SKM-1 (cell line): ENCODE results near the gene ACTR1B.
"Not testable (repeated sequence)": the region's sequence is repeated elsewhere in the genome, so short reads cannot be mapped to it uniquely, and the experiment has no call there.

Source experiments
- DNase-seq: peaks from one replicate; lab custom pipeline; 2025; ENCODE audit not compliant: unreplicated experiment; lab: John Stamatoyannopoulos, UW

The ACTR1B gene

GRCh38 chr2:97691166-97691565 lies 27.3 kb upstream of the ACTR1B start:
- DNase-seq, result no peak

DNA sequence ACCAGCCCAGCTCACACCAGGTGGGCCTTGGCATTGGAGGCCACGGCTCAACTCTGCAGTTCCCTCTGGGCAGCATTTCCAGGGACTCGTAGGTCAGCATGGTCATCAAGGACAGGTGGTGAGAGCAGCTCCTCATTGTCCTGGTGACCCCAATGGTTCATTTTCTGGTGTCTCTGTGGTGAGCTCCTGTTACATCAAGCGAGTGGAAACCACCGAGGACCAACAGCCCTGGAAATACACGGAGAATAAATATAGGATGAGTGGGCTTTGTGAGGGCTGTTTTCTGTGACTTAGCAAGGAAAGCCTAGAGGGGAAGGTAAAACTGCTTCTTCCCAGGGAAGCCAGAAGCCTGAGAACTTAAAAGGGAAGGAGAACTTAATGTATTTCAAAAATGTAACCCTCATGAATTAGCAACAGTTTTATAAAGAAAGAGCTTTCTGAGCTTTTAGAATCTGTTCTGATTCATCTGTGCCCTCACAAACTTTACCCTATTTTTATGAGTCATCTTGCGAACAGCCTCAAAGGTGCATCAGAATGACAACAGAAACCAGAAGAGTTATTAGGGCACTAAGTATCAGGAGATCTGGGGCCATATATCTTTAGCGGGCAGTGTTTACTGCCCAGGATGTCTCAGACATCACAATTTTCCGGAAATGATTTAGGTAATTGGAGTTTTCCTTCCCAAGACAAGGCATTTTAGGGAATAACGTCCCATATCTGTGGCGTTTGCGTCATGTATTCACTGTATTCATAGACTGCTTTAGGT lies 24.4 kb upstream of the ACTR1B start:
- DNase-seq, result no peak

DNA sequence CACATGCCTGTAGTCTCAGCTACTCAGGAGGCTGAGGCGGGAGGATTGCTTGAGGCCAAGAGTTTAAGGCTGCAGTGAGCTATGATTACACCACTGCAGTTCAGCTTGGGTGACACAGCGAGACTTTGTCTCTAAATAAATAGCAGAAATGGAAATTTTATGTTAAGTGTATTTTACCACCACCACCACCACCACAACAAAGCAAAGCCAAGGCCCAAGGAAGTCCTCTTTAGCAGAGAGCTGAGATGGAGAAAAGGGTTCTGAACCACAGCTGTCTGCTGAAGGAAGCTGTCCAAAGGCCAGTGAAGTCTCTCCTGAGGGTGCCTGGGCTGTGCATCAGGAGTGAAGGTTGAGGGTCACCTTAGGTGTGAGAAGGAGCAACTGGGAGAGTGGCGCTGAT lies 23.4 kb upstream of the ACTR1B start:
- DNase-seq, result not testable (repeated sequence)

- DNase-seq, result no peak
Observed at GRCh38 chr2:97678298-97678697, 14.5 kb upstream of the ACTR1B start.

GRCh38 chr2:97677480-97677879 lies 13.6 kb upstream of the ACTR1B start:
- no peak for DNase-seq

DNA sequence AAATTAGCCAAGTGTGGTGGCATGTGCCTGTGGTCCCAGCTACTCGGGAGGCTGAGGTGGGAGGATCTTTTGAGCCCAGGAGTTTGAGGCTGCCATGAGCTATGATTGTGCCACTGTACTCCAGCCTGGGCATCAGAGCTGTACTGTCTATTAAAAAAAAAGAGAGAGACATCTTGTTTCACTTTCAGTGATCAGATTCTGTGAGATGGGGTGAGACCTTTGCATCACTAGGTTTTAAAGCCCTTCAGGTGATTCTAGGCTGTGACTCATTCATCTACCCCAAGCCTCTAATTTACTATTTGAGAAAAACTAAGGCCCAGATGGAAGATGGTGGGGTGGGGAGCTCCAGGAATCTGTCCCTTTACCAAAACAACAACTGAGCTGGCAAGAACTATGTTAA lies 12.8 kb upstream of the ACTR1B start:
- DNase-seq, result no peak

DNA sequence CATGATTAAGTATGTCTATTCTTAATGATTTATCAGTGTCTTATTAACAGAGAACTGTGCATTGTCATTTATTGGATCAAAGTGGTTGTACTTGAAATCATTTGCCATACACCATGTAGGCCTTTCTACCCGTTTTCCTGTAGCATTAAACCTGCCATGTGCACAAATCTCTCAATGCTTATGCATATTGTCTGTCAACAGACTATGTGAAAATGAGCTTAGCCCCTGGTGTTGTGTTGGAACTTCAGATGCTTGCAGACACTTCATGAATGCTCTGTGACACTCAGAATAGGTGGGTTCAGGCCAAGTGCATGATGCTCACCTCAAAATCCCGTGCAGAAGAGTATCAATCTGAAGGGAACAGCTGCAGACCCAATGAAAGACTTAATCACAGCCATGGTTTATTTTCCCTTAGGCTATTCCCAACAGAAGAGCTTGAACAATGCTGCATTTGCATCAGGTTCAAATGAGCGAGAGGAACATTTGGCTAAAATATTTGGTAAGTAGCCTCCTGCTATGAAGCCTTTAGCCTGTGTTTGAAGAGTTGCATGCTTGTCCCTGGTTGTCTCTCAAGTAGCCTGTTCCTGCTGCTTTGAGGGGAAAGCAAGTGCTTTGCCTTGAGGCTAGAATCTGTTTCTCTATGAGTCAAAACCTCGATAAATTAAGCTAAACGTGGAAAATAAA lies 11.7 kb upstream of the ACTR1B start:
- no peak for DNase-seq

DNA sequence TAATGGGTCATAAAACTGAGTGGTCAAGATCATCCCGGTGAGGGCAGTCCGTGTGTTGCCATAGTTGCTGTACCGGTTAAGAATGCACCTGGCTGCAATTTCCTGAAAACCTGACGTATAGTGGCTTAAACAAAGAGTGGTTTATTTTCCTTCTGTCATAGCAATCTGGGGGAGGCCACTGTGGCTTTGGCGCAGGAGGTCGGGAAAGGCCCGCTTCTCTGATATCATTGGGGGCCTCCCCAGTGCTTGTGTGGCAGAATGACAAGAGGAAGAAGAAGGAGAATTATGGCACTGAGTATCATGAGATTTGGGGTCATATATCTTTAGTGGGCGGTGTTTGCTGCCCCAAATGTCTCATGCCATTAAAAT lies 10.1 kb upstream of the ACTR1B start:
- no peak for DNase-seq

DNA sequence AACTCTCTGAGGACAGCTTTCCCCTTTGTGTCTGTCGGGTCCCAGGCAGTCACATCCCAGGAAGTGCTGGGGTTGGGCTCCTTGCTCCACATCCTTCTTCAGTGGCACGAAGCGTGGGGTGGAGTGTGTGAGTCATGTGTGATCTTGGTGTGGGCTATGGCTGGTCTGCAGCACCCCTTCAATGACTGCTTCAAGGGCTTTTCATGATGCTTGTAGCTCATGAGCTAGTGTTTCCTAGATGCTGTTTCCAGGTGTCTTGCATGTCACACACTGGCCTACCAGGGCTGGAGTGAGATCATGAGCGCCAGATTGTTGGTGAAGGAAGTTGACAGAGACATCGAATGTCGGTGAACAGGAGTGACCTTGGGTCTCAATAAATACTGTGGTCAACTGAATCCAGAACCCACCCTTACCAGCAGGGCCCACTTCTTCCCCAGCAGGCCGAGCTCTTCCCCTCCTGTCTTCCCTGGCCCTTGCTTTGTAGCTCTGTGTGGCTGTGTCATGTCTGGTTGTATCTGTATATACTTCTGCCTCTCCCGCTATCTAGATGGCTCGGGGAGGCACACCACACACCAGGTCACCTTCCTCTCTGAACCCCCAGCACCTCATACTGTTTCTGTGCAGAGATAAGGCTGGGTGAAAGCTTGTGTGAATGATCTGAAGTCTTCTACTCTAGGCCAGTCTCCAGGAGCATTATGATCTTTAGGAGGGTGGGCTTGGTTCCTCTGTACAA lies 9.5 kb upstream of the ACTR1B start:
- DNase-seq, result no peak

- not testable (repeated sequence) for DNase-seq
Observed at GRCh38 chr2:97672606-97673140, 8.8 kb upstream of the ACTR1B start.

- DNase-seq, result no peak
Observed at GRCh38 chr2:97671526-97671925, 7.7 kb upstream of the ACTR1B start.

DNA sequence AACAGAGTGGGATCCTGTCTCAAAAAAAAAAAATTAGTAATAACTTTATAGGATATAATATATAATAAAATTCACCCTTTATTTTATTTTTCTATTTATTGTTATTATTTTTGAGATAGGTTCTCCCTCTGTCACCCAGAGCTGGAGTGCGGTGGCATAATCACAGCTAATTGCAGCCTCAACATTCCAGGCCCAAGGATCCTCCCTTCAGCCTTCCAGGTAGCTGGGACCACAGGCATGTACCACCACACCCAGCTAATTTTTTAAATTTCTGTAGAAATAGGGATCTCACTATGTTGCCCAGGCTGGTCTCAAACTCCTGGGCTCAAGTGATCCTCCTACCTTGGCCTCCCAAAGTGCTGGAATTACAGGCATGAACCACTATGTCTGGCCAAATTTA lies 6.6 kb upstream of the ACTR1B start:
- no peak for DNase-seq

GRCh38 chr2:97669448-97669847 lies 5.6 kb upstream of the ACTR1B start, which contains the start of gene C2orf92:
TSS of gene C2orf92 (plus strand) at chr2:97669713. CDS start at chr2:97669789, 76 bp downstream.
- no peak for DNase-seq

DNA sequence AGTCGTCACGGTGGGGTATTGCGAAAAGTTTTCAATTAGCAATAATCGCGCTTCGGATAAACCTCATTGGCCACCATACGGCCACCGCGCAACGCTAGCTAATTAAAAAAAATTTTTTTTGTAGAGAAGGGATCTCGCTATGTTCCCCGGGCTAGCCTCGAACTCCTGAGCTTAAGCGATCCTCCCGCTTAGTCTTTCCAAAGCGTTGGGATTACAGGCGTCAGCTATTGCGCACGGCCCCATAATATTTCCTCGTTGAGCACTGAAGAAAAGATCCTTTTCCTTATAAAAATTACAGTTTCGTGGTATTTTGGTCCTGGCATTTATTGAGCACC lies 759 bp upstream of the ACTR1B start:
- DNase-seq, result no peak

DNA sequence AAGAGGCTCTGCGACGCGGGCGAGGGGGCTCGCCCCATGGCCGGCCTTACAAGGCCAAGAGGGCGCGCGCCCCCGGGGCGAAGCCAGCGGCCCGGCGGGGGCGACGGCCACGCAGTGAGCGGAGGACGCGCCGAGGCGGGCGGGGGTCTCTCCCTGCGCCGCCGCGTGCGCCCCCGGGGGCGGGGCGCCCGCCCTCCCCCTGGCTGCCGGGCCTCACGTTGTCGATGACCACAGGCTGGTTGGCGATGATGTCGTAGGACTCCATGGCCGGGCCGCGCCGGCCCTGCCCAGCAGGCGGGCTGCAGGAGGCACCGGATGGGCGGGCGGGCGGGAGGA lies 250 bp downstream of the ACTR1B start:
- no peak for DNase-seq

DNA sequence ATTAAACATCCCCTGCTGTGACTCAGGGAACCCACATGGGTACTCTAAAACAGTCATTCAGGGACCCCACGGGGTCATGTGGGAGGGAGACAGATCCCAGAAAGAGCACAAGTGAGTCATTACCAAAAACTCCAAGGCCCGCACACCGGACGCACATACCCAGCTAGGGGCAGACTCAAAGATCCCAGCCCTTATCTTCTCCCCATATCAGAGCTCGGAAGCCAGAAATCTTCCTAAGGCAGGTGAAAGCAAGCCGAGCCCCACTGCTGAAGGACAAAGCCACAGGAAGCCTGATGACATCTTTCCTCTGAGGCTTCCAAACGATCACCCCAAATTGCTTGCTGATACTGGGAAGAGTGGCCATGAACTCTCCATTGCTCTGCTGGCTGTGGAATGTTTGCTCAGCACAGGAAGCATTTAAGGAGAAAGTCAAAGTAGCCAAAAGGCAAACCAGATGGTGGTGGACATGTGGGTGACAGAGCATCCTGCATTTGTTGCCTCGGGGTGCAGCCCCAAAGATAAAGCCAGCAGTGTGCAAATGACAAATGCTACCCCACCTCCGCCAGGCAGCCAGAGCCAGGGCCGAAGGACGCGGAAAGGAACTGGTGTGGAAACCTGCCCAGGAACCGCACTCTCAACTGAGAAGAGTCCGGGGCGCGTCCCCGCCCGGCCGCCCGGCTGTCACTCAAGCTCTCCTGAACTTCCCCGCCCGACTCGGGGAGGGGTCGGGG lies 784 bp downstream of the ACTR1B start:
- DNase-seq, result peak; percentile 45

DNA sequence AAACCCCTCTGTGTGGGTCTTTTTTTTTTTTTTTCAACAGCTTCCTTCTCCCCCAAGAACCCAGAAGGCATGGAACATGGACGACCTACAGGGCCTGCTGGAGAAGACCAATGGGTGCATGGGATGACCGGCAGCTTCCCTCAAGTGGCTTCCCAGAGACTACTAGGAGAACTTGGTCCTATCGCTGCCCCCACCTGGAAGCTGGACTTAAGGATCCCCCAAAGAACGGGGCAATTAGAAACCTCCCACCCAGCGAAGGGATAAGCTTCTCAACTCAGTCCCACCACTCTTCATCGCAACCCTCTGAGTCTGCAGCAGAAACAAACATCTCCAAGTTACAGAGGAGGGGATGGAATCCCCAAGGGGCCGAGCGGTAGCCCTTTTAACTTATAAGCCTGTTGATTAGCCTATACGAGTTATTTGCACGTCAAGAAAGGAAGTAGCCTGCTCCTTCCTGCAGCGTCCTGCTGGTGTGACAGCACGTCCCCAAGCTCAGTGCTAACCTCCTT lies 1.4 kb downstream of the ACTR1B start:
- no peak for DNase-seq

DNA sequence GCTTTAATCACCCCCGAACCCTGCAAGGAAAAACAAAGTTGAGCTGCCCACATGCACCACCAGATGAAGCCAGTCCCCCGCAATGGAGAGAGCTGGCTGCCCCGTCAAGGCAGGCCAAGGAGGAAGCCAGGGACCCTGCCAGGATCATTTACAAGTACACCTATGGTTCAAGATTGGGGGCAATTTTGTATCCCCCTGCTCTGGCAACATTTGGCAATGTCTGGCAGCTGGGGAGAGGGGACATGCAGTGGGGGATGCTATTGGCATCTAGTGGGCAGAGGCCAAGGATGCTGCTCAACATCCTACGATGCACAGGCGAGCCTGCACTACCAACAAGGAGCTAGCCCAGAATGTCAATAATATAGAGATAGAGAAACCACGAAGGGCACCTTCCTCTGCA lies 1.9 kb downstream of the ACTR1B start:
- DNase-seq, result no peak

GRCh38 chr2:97660775-97661389 lies 3.0 kb downstream of the ACTR1B start:
- no peak for DNase-seq

DNA sequence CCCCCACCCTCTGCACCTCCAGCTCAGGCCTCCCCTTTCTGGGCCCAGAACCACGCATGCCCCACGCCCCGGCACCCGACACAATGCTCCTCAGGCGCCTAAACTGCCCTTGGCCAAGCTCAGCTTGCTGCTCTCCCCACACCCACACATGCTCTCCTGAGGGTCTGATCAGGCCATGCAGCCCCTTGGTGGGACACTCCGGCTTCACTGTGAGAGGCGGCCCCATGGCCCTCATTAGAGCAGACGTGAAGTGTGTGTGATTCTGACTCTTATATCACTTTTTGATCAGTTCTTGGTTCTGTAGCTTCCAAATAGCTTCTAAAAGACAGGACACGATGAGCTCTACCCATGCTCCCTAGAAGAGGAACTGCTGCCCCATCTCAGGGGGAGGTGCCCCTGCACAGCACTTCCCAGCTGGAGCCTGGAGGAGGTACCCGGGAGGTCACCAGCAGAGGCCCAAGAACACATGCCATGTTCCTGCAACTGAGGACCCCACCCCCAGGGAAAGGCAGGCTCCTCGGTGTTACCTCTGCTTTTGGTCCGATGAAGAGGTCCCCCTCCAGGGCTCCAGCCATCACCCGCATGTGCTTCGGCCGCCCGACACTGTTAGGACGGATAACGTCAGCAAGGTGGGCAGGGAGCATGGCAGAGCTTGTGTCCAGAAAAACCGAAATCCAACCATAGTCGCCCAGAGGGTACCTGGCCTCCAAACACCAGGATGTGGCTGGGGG lies 3.6 kb downstream of the ACTR1B start:
- DNase-seq, result peak; percentile 5
